Esophagus squamous epithelium (tissue), 5 donors: Measurements from ENCODE around the gene FGF1. TPM values are rescaled to one million over a fixed set of nuclear protein-coding genes. Genes with fewer than 3 reads are reported as not detected.

Experiments used
- DNase-seq: peaks from one replicate; lab custom pipeline; 2025; lab: John Stamatoyannopoulos, UW
- H3K27ac ChIP-seq, 4 donors: fragments of 200-600 bp; sonication (generic); one replicate each; pipeline ENCODE4 v1.5.1; 2016 to 2019; ENCODE audit warnings: mild to moderate bottlenecking in 1 of 4
- H3K27me3 ChIP-seq, 4 donors: fragments of 200-600 bp; sonication (generic); 1 replicate in 3 of 4; 2 replicates in 1 of 4; pipeline versions ENCODE4 v1.5.1 to v1.6.0; 2017 to 2021; ENCODE audit warnings: antibody characterized with exemption in 1 of 4
- H3K36me3 ChIP-seq, 3 donors: fragments of 200-600 bp; sonication (generic); one replicate each; pipeline ENCODE4 v1.5.1; 2016 to 2019
- H3K4me1 ChIP-seq, 3 donors: fragments of 200-600 bp; sonication (generic); one replicate each; pipeline ENCODE4 v1.5.1; 2017 to 2019
- H3K4me3 ChIP-seq, 4 donors: fragments of 200-600 bp; sonication (generic); 1 replicate in 3 of 4; 2 replicates in 1 of 4; pipeline ENCODE4 v1.5.1; 2016 to 2019; ENCODE audit warnings: mild to moderate bottlenecking in 2 of 4, moderate library complexity in 1 of 4
- H3K9me3 ChIP-seq, 3 donors: fragments of 200-600 bp; sonication (generic); one replicate each; pipeline ENCODE4 v1.5.1; 2016 to 2019
- POLR2A ChIP-seq, 4 donors: fragments of 450-650 bp; IDR thresholded peaks; one replicate each; pipeline ENCODE4 v1.6.1; 2017; ENCODE audit warnings: antibody characterized with exemption in 4 of 4, mild to moderate bottlenecking in 4 of 4, moderate library complexity in 3 of 4
- WGBS, 2 donors: methylation state at CpG; one replicate each; pipeline ENCODE4 v1.1.5; 2018; 5-methylcytosine and 5-hydroxymethylcytosine counted together
- intact Hi-C: fragments of 100-400 bp; cut with DNase I; formaldehyde crosslinking; loops from one replicate; pipeline ENCODE4 v1.15.0; 2022
- total RNA-seq, 4 donors: library from RNA; depleted of rRNA; stranded (reverse); fragments of >200 nt; gene quantifications; one replicate each; pipeline ENCODE4 v1.1.0, GENCODE V29; 2016
- TF ChIP-seq, protein P1 (sequence below), 6 experiments: fragments of 450-650 bp in 4 of 6; fragments of 200-600 bp in 2 of 6; sonication (generic) in 2 of 6; IDR thresholded peaks; one replicate each; pipeline ENCODE4 v1.5.1; 2016 to 2019; ENCODE audit warnings: antibody characterized with exemption in 6 of 6, mild to moderate bottlenecking in 4 of 6, moderate library complexity in 4 of 6
- donor health status: DM: yes; HTN: yes; CAD: no.

FGF1 gene
- total RNA-seq, 4 donors from 2014 or later, result 0.38 to 2.4 (median 1.6) TPM; not detected in 1

DNA sequence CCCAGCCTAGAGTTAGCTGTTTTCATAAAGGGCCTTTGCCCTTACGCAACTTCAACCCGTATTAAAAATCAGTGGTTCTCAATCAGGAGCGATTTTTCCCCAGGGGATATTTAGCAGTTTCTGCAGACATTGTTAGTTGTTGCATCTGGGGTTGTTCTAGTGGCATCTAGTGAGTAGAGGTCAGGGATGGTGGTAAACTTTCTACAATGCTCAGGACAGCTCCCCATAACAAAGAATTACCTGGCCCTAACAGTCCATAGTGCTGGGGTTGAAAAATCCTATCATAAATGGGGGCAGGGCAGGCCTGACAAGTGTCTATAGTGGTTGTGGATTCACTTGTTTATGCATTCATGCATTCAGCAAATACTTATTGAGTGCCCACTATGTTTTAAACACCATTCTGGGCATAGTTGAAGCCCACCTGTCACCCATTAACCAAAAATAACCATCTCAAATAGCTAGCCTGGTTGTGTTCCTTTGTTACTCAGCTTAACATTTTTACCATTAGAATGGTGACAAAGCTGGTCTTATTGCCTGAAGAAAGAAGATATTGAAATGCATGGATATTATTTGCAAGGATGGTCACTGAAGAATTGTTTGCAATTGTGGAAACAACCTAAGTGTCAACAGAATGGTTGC is 15.9 kb upstream of the FGF1 start:
- Histone ChIP-seq H3K9me3 (no peaks in the 10 kb centered on the region), H3K27ac (no peak overlapping the region), H3K4me3 (no peak overlapping the region), H3K36me3 (no peaks in the 10 kb centered on the region), H3K27me3 (no peaks in the 10 kb centered on the region), H3K4me1 (peaks cover 0 to 23% (median 22%) of the 10 kb centered on the region in 3 donors)
- TF ChIP-seq POLR2A (IDR thresholded peaks at IDR 0.05), result no peak
- TF ChIP-seq, protein P1, sequence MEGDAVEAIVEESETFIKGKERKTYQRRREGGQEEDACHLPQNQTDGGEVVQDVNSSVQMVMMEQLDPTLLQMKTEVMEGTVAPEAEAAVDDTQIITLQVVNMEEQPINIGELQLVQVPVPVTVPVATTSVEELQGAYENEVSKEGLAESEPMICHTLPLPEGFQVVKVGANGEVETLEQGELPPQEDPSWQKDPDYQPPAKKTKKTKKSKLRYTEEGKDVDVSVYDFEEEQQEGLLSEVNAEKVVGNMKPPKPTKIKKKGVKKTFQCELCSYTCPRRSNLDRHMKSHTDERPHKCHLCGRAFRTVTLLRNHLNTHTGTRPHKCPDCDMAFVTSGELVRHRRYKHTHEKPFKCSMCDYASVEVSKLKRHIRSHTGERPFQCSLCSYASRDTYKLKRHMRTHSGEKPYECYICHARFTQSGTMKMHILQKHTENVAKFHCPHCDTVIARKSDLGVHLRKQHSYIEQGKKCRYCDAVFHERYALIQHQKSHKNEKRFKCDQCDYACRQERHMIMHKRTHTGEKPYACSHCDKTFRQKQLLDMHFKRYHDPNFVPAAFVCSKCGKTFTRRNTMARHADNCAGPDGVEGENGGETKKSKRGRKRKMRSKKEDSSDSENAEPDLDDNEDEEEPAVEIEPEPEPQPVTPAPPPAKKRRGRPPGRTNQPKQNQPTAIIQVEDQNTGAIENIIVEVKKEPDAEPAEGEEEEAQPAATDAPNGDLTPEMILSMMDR (IDR thresholded peaks at IDR 0.05), result no peak
- no peak for DNase-seq
- intact Hi-C loops, result no loop called here
- 66 to 80% methylated on average over 3 of the region's 3 CpGs for WGBS, 2 donors

DNA sequence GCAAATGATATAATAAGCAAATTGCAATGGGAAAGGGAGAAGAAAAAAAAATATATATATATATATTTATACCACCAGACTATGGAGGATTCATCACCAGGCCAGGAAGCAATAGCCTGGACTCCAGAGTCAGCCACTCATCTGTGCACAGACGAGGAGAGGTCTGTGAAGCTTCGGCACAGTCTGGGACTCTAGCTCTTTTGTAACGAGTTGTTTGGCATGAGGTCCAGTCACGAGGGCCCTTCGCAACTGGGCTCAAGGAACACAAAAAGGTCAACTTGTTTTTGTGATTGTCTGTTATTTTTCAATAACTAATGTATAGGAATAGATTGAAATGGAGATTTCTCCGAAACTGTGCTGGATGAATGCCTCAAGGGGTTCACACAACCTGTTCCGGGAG is 14.7 kb upstream of the FGF1 start:
- no peaks in the 10 kb centered on the region for H3K27me3 ChIP-seq
- no peak for DNase-seq
- no peaks in the 10 kb centered on the region for H3K9me3 ChIP-seq
- H3K36me3 ChIP-seq, result no peaks in the 10 kb centered on the region
- 84 to 93% methylated on average over 7 of the region's 7 CpGs for WGBS, 2 donors
- TF ChIP-seq, protein P1 (IDR thresholded peaks at IDR 0.05), result no peak
- no peak for TF ChIP-seq POLR2A (IDR thresholded peaks at IDR 0.05)
- no peak overlapping the region for H3K4me3 ChIP-seq
- intact Hi-C loops, result no loop called here
- H3K4me1 ChIP-seq, result peaks cover 0 to 23% (median 23%) of the 10 kb centered on the region in 3 donors
- no peak overlapping the region for H3K27ac ChIP-seq

DNA sequence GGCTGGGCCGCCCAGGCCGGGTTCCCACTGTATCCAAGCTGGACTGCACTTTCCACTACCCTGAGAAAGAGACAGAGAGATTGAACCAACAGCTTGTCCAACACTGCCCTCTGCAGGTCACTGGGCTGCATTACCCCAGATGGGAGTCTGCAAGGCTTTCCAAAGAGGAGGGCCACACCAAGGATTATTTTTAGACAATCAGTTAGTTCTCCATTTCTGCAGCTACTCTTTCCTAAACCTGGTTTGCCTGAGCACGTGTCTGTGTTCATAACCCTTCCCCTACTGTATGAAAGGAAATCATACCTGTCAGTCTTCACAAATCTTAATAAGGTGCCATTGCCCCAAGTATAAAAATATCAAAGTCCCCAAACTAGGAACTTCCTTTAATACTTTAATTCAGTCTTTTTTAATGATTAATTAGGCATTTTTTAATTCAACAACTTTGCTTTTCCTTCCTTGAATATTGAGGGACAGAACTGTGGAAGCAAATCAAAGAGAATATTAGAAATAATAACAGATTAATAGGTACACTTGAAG is 13.4 kb upstream of the FGF1 start:
- H3K4me1 ChIP-seq, result peaks cover 0 to 23% (median 23%) of the 10 kb centered on the region in 3 donors
- intact Hi-C loops, result loop anchor here (5.0 kb wide), 2 partner anchors 47 to 87 kb away; no protein-coding TSS in a partner anchor
- H3K36me3 ChIP-seq, result no peaks in the 10 kb centered on the region
- TF ChIP-seq POLR2A (IDR thresholded peaks at IDR 0.05), result no peak
- TF ChIP-seq, protein P1 (IDR thresholded peaks at IDR 0.05), result peak; percentile 59 to 98 (median 96)
- peak; percentile 25 for DNase-seq
- H3K27ac ChIP-seq, result peak overlapping the region in 3 of 4 donors; percentile 49 to 74 (median 74)
- H3K9me3 ChIP-seq, result no peaks in the 10 kb centered on the region
- H3K4me3 ChIP-seq, result no peak overlapping the region
- peaks cover 0 to 3% (median 0%) of the 10 kb centered on the region in 4 donors for H3K27me3 ChIP-seq
- WGBS, 2 donors, result 0 to 8% methylated on average over 1 of the region's 3 CpGs

DNA sequence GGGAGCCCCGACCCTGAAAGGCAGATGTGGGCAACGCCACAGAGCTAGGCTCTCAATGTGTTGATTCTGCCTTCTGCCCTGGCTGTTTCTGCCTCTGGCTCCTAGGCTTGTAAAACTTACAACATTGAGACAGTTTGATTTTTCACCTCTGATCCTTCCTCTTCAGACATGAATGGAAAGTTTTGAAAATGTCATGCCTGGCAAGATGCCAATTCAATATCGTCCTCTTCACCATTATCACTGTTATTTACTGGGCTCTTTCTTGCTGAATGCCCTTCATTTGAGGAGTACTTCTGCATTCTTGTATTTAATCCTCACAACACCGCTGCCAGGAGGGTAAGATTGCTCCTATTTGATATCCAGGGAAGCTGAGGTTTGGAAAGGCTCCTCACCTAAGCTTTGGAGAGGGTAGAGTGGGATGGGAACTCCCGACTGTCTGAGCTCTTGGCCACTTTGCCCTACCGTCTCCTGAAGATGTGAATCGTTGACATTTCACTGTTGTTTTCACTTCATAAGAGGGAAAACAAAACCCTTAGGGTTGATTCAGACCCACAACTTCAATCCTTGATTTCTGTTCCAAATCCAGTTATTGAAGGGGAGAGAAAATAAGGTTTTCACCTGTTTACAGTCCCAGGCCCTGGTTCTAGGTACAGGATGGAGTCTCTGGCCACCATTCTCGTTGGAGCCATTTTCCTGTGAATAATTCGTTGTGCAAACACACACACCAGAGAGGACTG is 12.7 kb upstream of the FGF1 start:
- H3K27ac ChIP-seq, result peak overlapping the region; percentile 23 to 74 (median 62)
- H3K36me3 ChIP-seq, result no peaks in the 10 kb centered on the region
- no peak for TF ChIP-seq POLR2A (IDR thresholded peaks at IDR 0.05)
- TF ChIP-seq, protein P1 (IDR thresholded peaks at IDR 0.05), result no peak
- H3K27me3 ChIP-seq, result peaks cover 0 to 3% (median 0%) of the 10 kb centered on the region in 4 donors
- intact Hi-C loops, result loop anchor here (5.0 kb wide), 2 partner anchors 46 to 86 kb away; no protein-coding TSS in a partner anchor
- no peaks in the 10 kb centered on the region for H3K9me3 ChIP-seq
- peaks cover 0 to 23% (median 23%) of the 10 kb centered on the region in 3 donors for H3K4me1 ChIP-seq
- H3K4me3 ChIP-seq, result no peak overlapping the region
- WGBS, 2 donors, result 57 to 72% methylated on average over 7 to 9 of the region's 9 CpGs
- DNase-seq, result no peak
